Lower lobe of right lung (tissue), 2 donors: ENCODE measurements around the gene CRADD. TPM values are rescaled to one million over a fixed set of nuclear protein-coding genes. Genes with fewer than 3 reads are reported as not detected.

Experiments used
- ATAC-seq, 2 donors: fragments of 200-7000 bp; cut with Tn5 transposase; one replicate each; pipeline ENCODE4 v1.9.1; 2020 to 2022; ENCODE audit warnings: mild to moderate bottlenecking in 2 of 2, moderate library complexity in 2 of 2
- DNase-seq: peaks from one replicate; pipeline ENCODE4 v3.0.0-alpha.2; 2020
- H3K27ac ChIP-seq: fragments of 200-600 bp; one replicate; pipeline ENCODE4 v1.8.0; 2022
- H3K27me3 ChIP-seq: fragments of 200-600 bp; one replicate; pipeline ENCODE4 v1.8.0; 2022; ENCODE audit warnings: low read depth
- H3K36me3 ChIP-seq: fragments of 200-600 bp; one replicate; pipeline ENCODE4 v1.8.0; 2022; ENCODE audit warnings: mild to moderate bottlenecking
- H3K4me1 ChIP-seq: fragments of 200-600 bp; one replicate; pipeline ENCODE4 v1.8.0; 2022
- H3K4me3 ChIP-seq: fragments of 200-600 bp; one replicate; pipeline ENCODE4 v1.8.0; 2022; ENCODE audit warnings: mild to moderate bottlenecking
- H3K9me3 ChIP-seq: fragments of 200-600 bp; one replicate; pipeline ENCODE4 v1.8.0; 2022
- CTCF ChIP-seq: fragments of 200-600 bp; IDR thresholded peaks from one replicate; pipeline ENCODE4 v1.8.0; 2022; ENCODE audit warnings: antibody characterized with exemption, mild to moderate bottlenecking
- intact Hi-C: fragments of 100-400 bp; cut with DNase I; formaldehyde crosslinking; loops from one replicate; pipeline ENCODE4 v1.11.0; 2022
- total RNA-seq: library from RNA; stranded (reverse); fragmentation: NEBNext Ultra II Directional; extraction: Animal tissue kit (Norgen Biotek cat#: 25700); gene quantifications from one replicate; pipeline ENCODE4 v1.2.1, GENCODE V29; 2021
- donor health status: DM: no; HTN: yes; CAD: no; lungs with severe emphysema.

CRADD gene
- total RNA-seq, 1 donor from 2014 or later: 16.5 TPM

DNA sequence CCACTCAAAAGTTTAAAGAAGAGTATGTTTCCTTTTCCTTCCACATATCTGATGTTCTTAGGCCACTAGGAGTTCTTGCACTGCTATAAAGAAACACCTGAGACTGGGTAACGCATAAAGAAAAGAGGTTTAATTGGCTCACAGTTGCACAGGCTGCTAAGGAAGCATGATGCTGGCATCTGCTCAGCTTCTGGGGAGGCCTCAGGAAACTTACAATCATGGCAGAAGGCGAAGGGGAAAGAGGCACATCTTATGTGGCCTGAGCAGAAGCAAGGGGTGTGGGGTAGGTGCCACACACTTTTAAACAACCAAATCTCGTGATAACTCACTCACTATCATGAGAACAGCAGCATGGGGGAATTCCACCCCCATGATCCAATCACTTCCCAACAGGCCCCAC is 7.7 kb upstream of the CRADD start:
- DNase-seq: no peak
- Histone ChIP-seq H3K4me1 (no peaks in the 10 kb centered on the region), H3K36me3 (no peaks in the 10 kb centered on the region), H3K27me3 (no peaks in the 10 kb centered on the region), H3K9me3 (no peaks in the 10 kb centered on the region), H3K27ac (no peak overlapping the region), H3K4me3 (no peak overlapping the region)
- no peak for ATAC-seq
- no peak for TF ChIP-seq CTCF
- intact Hi-C loops: no loop called here

DNA sequence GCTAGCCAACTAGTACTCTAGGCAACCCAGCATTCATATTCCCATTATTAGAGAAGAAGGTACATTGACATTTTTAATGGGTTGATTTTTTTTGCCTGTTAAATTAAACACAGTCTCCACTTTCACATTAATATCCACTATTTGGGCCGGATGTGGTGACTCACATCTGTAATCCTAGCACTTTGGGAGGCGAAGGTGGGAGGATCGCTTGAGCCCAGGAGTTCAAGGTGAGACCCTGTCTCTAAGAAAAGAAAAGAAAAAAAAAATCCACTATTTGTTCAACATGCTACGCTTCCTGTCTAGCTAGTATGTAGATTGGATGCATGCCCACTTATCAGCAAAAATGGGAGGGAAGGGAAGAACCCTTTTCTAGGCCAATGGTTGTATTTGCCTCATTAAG is 7.1 kb upstream of the CRADD start:
- TF ChIP-seq CTCF: no peak
- Histone ChIP-seq H3K27me3 (no peaks in the 10 kb centered on the region), H3K4me3 (no peak overlapping the region), H3K4me1 (no peaks in the 10 kb centered on the region), H3K27ac (no peak overlapping the region), H3K9me3 (no peaks in the 10 kb centered on the region), H3K36me3 (no peaks in the 10 kb centered on the region)
- DNase-seq: no peak
- ATAC-seq: no peak
- intact Hi-C loops: no loop called here

DNA sequence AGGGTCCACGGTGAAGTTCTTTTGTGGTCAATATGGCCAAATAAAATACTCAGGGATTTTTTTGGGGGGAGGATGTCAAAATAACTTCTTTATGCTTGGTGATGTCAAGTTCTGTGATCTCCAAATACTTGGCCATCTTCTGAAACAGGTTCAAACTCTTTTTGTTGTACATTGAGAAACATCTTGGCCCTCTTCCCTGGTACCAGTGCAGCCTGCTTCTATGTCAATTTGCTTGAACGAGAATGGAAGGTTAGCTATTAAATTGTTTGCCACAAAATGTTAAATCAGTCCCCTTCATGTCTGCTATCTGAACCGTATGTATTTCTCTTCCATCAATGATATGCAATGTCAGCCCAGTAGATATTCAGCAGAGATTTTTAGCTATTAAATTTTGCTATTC is 6.1 kb upstream of the CRADD start:
- H3K36me3 ChIP-seq: no peaks in the 10 kb centered on the region
- H3K27ac ChIP-seq: no peak overlapping the region
- H3K4me1 ChIP-seq: no peaks in the 10 kb centered on the region
- no peaks in the 10 kb centered on the region for H3K27me3 ChIP-seq
- ATAC-seq (no peak), DNase-seq (no peak)
- no peak overlapping the region for H3K4me3 ChIP-seq
- H3K9me3 ChIP-seq: no peaks in the 10 kb centered on the region
- no peak for TF ChIP-seq CTCF
- intact Hi-C loops: no loop called here

GRCh38 chr12:93673084-93673483 is 4.1 kb upstream of the CRADD start:
- Histone ChIP-seq H3K9me3 (no peaks in the 10 kb centered on the region), H3K4me1 (peaks cover 5% of the 10 kb centered on the region), H3K27ac (no peak overlapping the region), H3K36me3 (no peaks in the 10 kb centered on the region), H3K4me3 (no peak overlapping the region), H3K27me3 (no peaks in the 10 kb centered on the region)
- no peak for DNase-seq
- no peak for ATAC-seq
- intact Hi-C loops: no loop called here
- no peak for TF ChIP-seq CTCF

- intact Hi-C loops: no loop called here
- Histone ChIP-seq H3K27ac (no peak overlapping the region), H3K36me3 (no peaks in the 10 kb centered on the region), H3K9me3 (no peaks in the 10 kb centered on the region), H3K4me1 (peaks cover 15% of the 10 kb centered on the region), H3K27me3 (no peaks in the 10 kb centered on the region), H3K4me3 (no peak overlapping the region)
- DNase-seq: no peak
- ATAC-seq: no peak
- no peak for TF ChIP-seq CTCF
Observed at GRCh38 chr12:93674386-93674785, 2.8 kb upstream of the CRADD start.
